Stimulated activated CD8-positive, alpha-beta memory T cell treated with anti-CD3 and anti-CD28 coated beads, Interleukin-2, amount 100 ng/mL, for 1 hour (primary cell): Measurements from ENCODE around the gene SIX2.
A peak's percentile ranks its signal among the peaks of the same experiment; 100 is the strongest.

Experiments used
- DNase-seq, 2 donors: peaks; one replicate each; pipeline ENCODE4 v3.0.0-alpha.2; 2020; ENCODE audit warnings: low read depth in 2 of 2

Gene SIX2

DNA sequence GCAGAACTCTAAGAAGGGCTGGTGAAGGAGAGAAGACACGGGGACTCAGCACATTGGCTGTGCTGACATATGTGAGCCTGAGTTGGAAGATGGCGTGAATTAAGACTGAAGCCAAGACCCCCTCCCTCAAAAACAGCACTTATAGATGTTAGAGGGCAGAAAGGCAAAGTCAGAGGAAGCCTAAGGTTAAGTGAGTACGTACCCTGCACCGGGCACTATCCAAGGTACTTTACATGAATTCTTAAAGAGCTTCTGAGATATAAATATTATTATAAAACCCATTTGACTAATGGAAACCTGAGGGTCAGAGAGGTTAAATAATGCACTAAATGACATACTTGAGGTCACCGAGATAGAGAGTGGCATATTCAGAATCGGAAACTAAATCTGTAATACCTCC lies 42.2 kb downstream of the SIX2 start:
- no peak for DNase-seq

DNA sequence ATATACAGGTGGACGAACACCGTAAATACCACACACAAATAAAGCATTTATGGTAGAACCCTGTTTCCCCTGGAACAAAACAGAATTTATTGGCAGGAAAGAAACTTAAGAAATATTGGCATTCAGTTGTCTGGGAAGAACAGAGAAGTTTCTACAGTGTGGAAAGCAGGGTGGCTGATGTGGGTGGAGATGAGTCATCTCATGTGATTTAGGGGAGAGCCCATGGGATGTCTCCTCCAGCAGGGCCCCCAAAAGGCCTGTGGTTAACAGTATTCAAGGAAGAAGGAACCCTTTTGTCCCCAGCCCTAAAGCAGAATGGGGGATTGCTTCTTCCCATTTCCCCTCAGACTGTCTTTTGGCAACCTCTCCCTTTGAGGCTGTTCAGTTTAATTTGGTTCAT lies 43.6 kb downstream of the SIX2 start:
- DNase-seq, result no peak

DNA sequence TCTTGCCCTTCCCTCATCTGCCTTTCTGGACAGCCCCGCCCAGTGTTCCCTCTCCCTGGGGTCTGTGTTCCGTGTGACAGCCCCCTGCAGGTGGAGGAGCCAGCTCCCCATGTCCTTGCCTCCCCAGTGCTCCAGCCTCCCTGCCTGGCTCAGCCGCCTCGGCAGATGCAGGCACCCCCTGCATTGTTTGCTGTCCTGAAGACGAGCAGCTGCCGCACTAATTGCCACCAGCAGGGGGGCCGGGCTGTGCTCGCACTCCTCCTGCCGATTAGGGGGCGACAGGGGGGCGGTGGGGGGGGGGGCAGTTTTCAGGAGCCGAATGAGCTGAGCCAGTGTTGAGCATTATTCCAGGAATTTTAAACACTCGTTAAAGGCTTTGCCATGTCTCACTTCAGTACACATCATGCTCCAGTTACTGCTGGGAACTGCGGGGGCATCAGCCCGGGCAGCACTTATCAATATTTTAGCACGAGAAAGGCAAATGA lies 44.5 kb downstream of the SIX2 start:
- DNase-seq, result no peak

DNA sequence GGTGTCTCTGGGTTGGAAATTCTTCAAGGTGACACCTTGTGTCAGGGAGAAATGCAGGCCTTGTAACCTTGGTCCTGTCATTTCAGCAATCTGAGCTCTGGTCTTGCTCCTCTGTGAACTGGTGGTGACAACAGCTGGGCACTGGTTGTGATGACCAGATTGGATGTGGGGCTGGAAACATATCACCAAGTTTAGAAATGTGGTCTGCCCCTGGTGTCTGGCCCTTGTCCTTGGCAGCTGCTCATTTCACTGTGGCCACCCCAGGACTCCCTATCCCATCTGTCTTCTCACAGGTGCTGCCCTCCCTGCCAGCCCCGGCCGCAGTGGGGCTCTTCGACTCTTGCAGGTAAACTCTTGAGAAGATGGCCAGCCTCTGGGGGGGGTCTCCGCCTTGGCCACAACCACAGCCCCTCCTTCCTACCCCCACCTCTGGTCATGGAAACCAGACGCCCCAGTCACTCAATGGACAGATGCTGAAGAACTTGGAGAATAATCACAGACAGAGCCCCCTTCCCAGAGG lies 47.0 kb downstream of the SIX2 start:
- no peak for DNase-seq

DNA sequence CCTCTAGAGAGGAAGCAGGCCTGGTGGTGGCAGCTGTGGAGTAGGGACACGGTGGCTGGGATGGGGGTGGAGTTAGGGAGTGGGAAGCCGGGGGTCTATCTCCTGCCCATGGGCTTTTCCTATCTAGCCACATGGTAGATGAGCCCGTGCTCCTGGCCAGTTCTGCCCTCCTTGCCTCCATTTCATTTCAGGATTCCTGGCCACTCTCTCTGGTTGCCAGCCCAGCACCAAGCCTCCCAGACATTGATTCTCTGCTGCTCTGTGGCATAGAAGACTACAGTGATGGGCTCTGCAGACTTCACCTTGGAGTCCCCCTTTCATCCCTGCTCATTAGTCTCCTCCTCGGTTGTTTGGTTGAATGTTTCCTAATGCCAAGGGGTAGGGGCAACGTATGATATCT lies 48.4 kb downstream of the SIX2 start:
- DNase-seq, result no peak

DNA sequence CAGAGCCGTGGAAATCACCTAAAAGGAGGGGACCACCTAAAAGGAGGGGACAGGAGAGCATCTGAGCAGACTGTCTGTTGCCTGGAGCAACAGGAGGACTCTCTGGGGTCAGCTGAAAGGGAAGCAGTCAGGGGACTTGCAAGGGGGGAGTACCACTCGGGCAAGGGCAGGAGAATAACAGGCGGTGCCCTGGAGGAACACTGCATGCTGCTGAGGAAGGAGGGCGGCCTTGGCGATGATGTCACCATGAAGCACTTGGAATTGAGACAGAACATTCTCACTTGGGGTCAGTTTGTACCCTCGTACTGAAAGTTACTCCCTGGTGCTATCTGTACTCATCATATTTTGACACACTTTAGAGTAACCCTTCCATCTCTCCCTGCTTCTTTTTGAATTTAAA lies 49.4 kb downstream of the SIX2 start:
- DNase-seq, result no peak

DNA sequence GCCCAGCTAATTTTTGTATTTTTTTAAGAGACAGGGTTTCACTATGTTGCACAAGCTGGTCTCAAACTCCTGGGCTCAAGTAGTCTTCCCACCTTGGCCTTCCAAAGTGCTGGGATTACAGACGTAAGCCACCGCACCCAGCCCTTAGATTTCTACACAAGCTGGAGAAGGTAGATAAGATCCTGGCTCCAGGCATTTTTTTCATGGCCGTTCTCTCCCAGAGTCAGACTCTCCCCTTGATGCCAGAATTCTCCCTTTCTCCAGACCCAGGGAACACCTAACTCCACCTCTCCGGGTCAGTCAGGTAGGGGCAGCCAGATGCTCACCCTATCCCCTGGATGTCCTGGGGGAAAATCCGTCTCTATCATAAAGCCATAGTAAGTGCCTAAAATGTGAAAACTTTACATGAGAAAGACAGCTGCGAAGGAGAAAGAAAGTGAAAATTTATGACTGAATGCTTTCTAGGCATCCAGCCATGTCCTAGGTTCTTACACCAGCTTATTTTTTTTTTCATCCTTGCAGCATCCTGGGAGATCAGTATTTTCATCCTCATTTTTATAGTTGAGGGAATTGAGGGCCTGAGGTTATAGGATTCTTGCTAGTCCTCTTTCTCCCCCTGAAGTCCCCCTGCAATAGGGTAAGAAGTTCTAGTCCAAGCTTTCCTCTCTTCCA lies 51.5 kb downstream of the SIX2 start:
- DNase-seq, result no peak

DNA sequence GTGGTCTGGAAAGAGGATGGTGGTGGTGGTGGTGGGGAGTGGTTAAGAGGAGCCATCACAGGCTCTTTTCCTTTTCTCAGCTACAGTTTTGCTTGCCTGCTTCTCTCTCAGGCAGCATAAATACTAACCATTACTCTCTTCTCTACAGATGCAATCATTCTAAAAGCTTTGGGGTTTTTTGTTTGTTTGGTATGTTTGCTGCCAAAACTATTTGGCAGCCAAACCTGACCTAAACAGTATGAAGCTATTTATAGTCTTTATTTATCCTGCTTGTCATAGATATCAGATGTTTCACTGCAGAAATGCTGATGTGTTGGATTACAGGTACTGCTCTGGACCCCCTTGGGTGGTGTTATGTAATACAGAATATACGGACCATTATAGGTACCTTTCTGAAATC lies 52.4 kb downstream of the SIX2 start:
- no peak for DNase-seq

DNA sequence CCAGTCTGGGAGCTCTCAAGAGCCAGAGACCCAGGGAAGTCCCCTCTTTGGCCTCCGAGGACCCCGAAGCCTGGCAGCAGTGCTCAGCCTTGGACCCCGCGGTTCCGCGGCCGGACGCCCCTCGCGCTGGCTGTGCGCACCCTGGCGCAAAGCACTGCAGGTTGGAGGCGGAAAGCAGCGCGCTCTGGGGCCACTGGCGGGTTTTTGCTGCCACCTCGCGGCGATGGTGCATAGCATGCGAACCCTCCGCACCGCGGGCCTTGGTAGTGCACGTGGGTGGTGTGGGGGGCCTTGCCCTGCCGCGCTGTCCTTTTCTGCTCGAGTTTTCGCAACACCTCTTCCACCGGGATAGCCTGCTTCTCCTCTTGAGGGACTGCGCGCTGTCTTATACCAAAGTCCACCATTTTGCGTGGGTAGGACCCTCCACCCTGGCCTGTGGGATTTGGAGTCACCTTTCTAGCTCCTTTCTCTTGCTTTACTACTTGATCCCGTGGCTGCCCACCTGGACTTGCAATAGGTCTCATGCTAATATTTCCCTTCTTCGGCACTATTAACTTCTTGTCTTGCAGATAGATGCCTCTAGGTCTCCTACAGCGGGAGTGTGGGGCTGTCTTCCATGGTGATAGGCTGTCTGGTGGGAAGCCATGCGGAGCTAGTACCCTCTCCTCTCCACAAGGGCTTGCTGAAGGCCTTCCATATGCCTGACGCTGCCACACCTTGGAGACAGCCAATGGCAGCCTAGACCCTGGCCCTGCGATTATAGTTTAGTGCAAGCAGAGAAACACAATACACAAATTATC lies 53.5 kb downstream of the SIX2 start:
- DNase-seq, result peak; percentile 48 to 57
